Measurements from ENCODE around the gene TTPAL.

- TF ChIP-seq CTCF (conservative IDR thresholded peaks at IDR 0.05; ENCODE audit: low read depth, low read length) (no peak), SMC3 (IDR thresholded peaks at IDR 0.05; ENCODE audit: low read depth, low read length) (no peak), CHD1 (IDR thresholded peaks at IDR 0.05; ENCODE audit: low read depth, low read length) (no peak), POLR2A (IDR thresholded peaks at IDR 0.05; ENCODE audit: low read depth, low read length) (no peak), MXI1 (IDR thresholded peaks at IDR 0.05; ENCODE audit: borderline replicate concordance, low read depth, low read length) (no peak), RCOR1 (IDR thresholded peaks at IDR 0.05; ENCODE audit: insufficient replicate concordance, low read length) (no peak), ELK1 (IDR thresholded peaks at IDR 0.05; ENCODE audit: borderline replicate concordance, low read depth, low read length) (no peak), MAZ (IDR thresholded peaks at IDR 0.05; ENCODE audit: borderline replicate concordance, low read depth, low read length) (no peak), RFX5 (IDR thresholded peaks at IDR 0.05; ENCODE audit: low read depth, low read length) (no peak), BHLHE40 (IDR thresholded peaks at IDR 0.05; ENCODE audit: low read depth, low read length) (no peak), MAFK (IDR thresholded peaks at IDR 0.05; ENCODE audit: low read depth, low read length) (no peak), RAD21 (IDR thresholded peaks at IDR 0.05; ENCODE audit: low read length) (no peak), CEBPB (IDR thresholded peaks at IDR 0.05; ENCODE audit: low read depth, low read length) (no peak)
These were observed 19.0 kb downstream of the TTPAL start for GRCh38 chr20:44494681-44495080.

Measured in IMR-90 (cell line).